ENCODE data around the gene DSCAML1.

DSCAML1 gene

GRCh38 chr11:117547195-117547850 lies 249.7 kb downstream of the DSCAML1 start:
- DNase-seq = no peak

- no peak for DNase-seq
These were observed 250.4 kb downstream of the DSCAML1 start for GRCh38 chr11:117546431-117547194.

GRCh38 chr11:117545706-117546105 lies 251.3 kb downstream of the DSCAML1 start:
- DNase-seq = no peak

DNA sequence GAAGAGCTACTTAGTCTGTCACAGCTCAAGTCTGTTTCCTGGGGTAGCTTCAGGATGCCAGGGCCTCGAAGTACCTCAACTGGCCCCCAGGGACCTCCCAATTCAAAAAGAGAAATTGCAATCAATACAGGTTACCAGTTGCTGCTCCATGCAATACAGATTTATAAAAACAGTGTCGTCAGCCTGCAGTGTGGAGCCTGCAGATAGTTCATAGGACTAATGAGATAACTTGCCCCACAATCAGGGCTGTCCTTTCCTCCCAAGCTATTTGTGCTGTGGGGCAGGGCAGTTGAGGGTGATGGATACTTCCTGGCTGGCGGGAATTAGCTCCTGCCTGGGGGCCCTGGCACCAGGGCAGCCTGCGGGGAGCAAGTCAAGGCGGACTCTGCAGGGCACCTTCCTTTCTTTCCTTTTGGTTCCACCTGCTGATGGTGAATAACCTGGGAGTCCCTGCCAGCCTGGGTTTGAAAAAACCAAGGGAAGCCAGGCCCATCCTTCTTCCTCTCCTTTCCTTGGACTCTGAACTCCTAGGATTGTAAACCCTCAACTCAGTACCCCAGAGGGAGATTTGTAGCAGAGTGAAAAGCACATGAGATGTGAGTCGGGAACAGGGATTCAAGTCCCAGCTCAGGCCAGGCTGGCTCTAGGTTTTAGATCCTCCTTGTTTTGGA lies 252.8 kb downstream of the DSCAML1 start:
- DNase-seq = no peak

- no peak for DNase-seq
These were observed 255.8 kb downstream of the DSCAML1 start for GRCh38 chr11:117541211-117541610.

DNA sequence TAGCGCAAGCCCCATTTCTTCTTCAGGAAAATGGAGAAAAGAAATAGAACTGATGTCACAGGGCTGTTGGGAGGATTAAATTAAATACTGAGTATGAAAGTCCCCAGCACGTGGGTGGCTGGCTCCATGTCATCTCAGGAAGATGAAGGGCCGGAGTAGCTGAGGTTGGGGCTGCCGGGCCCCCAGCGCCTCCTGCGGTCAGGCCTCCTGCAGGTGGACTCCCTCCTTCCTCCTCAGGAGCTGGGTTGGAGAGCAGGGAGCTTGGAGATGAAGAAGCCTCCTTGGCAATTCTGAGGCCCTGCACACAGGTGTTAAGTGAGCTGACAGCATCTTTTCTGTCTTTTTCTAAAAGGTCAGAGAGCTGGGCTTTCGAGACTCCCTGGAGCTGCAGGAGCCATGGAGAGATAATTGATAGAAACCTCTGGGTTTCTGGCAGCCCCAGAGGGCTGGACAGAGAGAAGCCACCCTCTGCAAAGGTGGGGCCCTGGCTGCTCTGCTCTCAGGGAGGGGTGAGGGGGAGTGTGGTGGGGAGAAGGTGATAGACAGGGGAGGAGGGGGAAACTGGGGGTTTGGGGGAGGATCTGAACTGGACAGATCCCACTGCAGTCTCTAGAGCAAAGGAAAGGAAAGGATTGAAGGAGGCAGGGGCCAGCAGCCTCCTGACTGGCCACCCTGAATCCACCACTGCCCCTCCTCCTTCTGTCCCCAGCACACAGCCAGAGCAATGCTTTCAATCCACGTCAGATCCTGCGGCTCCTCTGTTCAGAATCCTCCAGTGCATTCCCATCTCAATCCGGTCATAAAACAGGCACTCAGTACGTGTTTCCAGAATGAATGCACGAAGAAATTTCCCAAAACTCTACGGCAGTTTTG lies 258.5 kb downstream of the DSCAML1 start:
- peak; percentile 24 for DNase-seq

GRCh38 chr11:117535850-117536411 lies 261.1 kb downstream of the DSCAML1 start:
- DNase-seq = no peak

GRCh38 chr11:117535201-117535849 lies 261.7 kb downstream of the DSCAML1 start:
- no peak for DNase-seq

DNA sequence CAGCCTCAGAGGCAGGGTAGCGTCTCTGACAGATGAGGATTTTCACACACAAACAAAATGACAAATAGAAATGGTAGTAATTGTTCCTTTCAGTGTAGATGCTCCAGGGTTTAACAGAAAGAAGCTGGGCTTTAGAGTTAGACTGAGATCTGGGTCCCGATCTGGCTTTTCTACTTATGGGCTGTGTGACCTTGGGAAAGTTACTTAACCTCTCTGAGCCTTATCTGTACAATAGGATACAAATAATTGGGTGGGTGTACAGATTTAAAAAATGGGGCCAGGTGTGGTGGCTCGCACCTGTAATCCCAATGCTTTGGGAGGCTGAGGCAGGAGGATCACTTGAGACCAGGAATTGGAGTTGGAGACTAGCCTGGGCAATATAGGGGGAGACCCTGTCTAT lies 264.4 kb downstream of the DSCAML1 start:
- no peak for DNase-seq

- no peak for DNase-seq
These were observed 267.2 kb downstream of the DSCAML1 start for GRCh38 chr11:117529816-117530215.

GRCh38 chr11:117528097-117528721 lies 268.8 kb downstream of the DSCAML1 start:
- no peak for DNase-seq

DNA sequence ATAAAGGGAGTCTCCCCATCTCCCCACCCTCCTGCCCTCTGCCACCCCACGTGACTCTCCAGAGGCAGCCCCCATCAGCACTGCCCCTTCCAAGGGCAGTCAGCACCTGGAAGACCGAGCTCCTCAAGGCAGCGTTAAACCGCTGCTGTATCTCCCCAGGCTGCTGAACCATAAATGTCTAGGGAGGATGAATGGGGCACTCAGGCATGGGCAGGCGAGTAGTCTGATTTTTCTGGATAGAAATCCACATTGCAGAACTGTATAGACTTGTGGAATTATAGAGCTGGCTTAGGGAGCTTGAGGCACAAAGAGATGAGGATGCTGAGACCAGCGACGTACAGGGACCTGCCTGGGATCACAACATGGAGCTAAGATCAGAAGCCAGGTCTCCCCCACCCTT lies 269.7 kb downstream of the DSCAML1 start:
- no peak for DNase-seq

DNA sequence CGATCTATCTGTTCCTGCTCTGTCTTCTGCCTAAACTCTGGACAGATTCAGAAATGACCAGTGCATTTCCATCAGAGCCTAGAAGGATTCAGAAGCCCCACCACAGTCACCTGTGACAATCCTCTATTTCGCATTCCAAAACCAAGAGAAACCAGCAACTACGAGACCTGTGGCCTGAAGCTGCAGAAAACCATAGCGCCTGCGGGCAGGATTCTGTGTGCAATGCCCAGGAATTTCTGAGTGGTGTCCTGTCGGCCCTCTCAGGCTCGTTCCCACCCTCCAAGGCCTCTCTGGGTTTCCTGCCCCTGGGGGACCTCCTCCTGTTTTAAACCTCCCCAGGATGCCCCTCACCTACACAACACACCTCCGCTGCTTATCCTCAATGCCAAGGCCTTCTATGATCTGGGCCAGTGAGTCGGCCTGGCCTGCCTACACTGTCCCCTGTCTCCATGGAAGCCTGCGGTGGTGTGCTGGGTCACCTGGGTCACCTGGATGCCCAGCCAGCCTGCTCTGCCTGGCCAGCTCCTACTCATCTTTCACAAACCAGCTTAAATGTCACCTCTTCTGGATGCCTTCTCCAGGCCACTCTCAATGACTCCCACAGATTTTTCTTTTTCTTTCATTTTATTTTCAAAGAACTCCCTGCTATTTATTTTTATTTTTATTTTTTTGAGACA lies 271.0 kb downstream of the DSCAML1 start:
- DNase-seq = no peak

DNA sequence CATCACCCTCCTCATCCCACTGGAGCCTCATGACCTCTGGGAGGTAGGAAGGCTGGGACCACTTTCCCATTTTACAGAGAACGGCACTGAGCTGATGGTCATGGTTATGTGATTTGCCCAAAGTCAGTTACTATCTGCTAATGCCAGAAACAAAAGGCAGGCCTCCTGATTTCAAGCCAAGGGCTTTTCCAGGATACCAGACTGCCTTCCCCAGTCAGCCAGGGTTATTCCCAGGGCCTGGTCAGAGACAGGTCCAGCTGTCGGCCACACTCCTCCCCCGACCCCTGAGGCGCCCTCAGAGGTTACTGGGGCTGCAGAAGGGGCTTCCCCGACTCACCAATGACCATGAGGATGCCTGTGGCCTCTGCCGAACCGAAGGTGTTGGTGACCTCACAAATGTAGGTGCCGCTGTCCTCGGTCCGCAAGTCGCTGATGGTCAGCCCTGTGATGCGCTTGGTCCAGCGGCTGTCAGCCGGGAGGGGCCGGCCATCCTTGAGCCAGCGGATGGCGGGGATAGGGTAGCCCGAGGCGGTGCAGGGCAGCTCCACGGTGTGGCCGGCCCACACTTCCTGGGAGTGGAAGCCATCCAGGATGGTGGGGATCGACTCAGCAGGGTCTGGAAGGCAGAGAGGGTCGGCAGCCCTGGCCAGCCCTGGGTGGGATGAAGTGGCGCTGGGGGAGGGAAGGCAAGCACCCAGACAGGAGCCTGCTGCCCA lies 272.4 kb downstream of the DSCAML1 start:
- DNase-seq = no peak

- DNase-seq = peak; percentile 56
These were observed 273.3 kb downstream of the DSCAML1 start for GRCh38 chr11:117523680-117524079.

GRCh38 chr11:117521974-117522373 lies 275.0 kb downstream of the DSCAML1 start:
- DNase-seq = no peak

DNA sequence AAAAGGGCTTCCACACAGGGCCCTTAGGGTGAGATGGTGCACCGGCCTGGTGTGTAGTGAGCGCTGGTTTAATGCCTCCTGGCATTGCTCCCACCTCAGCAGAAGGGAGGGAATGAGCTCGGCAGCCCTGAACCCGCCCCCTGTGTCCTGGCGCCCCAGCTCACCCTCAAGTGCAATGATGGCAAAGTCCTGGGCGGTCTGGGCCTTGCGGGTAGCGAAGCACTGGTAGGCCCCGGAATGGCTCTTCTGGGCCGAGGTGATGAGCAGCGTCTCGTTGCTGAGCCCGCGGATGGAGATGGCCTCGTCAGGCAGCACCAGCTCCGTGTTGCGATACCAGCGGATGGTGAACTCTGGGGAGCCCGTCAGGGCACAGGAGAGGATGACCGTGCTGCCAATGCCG lies 276.1 kb downstream of the DSCAML1 start:
- DNase-seq = no peak

DNA sequence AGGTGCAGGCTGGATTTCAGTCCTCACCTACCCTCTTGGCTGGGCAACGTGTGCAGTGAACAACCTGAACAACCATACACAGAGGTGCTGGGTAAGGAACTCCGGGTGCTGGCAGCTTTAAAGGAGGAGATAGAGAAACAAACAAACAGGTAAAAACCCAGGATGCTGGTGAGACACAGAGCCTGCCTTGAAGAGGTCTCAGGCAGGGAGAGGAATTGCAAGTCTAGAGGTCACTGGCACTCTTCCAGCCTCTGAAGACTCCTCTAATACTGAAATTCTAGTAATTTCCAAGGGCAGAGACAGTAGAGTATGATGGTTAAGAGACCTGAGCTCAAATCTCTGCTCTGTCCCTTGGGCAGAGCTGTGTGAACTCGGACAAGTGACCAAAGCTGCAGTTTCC lies 276.8 kb downstream of the DSCAML1 start:
- DNase-seq = peak; percentile 12

- DNase-seq = no peak
These were observed 277.4 kb downstream of the DSCAML1 start for GRCh38 chr11:117519590-117519989.

GRCh38 chr11:117519170-117519569 lies 277.8 kb downstream of the DSCAML1 start:
- peak; percentile 8 for DNase-seq
